ENCODE results near the gene UNC45B.

DNA sequence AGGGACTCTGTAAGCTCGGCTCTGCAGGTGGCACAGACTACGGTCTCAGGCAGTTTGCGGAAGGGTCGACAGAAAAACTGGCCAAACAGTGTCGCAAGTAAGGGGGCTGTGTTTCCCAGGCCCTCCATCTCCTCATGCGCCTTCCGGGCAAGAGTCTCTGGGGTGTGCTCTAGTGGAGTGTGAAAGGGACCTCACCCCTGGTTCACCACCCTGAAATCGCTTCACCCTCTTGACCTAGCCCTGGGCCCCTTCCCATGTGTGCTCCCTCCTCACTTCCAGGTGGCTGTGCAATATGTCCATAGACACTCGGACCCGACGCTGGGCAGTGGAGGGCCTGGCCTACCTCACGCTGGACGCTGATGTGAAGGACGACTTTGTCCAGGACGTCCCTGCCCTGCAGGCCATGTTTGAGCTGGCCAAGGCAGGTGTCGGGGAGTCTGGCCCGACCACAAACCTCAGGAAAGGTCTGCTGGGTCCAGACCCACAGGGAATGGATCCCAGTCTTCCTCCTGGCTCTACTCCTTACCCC lies 22.3 kb downstream of the UNC45B start:
- TF ChIP-seq, protein P1, sequence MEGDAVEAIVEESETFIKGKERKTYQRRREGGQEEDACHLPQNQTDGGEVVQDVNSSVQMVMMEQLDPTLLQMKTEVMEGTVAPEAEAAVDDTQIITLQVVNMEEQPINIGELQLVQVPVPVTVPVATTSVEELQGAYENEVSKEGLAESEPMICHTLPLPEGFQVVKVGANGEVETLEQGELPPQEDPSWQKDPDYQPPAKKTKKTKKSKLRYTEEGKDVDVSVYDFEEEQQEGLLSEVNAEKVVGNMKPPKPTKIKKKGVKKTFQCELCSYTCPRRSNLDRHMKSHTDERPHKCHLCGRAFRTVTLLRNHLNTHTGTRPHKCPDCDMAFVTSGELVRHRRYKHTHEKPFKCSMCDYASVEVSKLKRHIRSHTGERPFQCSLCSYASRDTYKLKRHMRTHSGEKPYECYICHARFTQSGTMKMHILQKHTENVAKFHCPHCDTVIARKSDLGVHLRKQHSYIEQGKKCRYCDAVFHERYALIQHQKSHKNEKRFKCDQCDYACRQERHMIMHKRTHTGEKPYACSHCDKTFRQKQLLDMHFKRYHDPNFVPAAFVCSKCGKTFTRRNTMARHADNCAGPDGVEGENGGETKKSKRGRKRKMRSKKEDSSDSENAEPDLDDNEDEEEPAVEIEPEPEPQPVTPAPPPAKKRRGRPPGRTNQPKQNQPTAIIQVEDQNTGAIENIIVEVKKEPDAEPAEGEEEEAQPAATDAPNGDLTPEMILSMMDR (IDR thresholded peaks at IDR 0.05; ENCODE audit: insufficient read depth, low read length, poor library complexity, severe bottlenecking), result no peak
- TF ChIP-seq EZH2phosphoT487 (conservative IDR thresholded peaks at IDR 0.05; ENCODE audit: low read length), result no peak
